AG08396 (cell line): ENCODE measurements around the gene FBXO42.
"Not testable (repeated sequence)": the region's sequence is repeated elsewhere in the genome, so short reads cannot be mapped to it uniquely, and the experiment has no call there.

ENCODE experiments used
- DNase-seq: peaks from one replicate; pipeline ENCODE4 v3.0.0; 2012; ENCODE audit warnings: low spot score, mixed read lengths

Gene FBXO42

GRCh38 chr1:16372535-16373285 lies 20.4 kb upstream of the FBXO42 start:
- DNase-seq: no peak

GRCh38 chr1:16371725-16372124 lies 19.4 kb upstream of the FBXO42 start:
- DNase-seq: no peak

- DNase-seq: no peak
Observed at GRCh38 chr1:16369821-16370220, 17.5 kb upstream of the FBXO42 start.

GRCh38 chr1:16367968-16368890 lies 15.9 kb upstream of the FBXO42 start:
- DNase-seq: no peak

- DNase-seq: peak; percentile 84
Observed at GRCh38 chr1:16367258-16367967, 15.1 kb upstream of the FBXO42 start.

GRCh38 chr1:16366722-16367257 lies 14.5 kb upstream of the FBXO42 start, which contains the start of gene SZRD1:
SZRD1 (plus strand) TSS chr1:16367242; CDS start chr1:16367258, 16 bp downstream.
- DNase-seq: peak; percentile 95

GRCh38 chr1:16365146-16365498 lies 12.8 kb upstream of the FBXO42 start:
- not testable (repeated sequence) for DNase-seq

GRCh38 chr1:16356867-16357266 lies 4.6 kb upstream of the FBXO42 start:
- DNase-seq: no peak

- DNase-seq: no peak
Observed at GRCh38 chr1:16354619-16355018, 2.3 kb upstream of the FBXO42 start.

GRCh38 chr1:16352842-16353535 lies 709 bp upstream of the FBXO42 start:
- DNase-seq: no peak

- DNase-seq: no peak
Observed at GRCh38 chr1:16351456-16351993, 755 bp downstream of the FBXO42 start.

GRCh38 chr1:16349847-16350406 lies 2.4 kb downstream of the FBXO42 start:
- DNase-seq: no peak

GRCh38 chr1:16348414-16349182 lies 3.7 kb downstream of the FBXO42 start:
- DNase-seq: peak; percentile 65

- DNase-seq: not testable (repeated sequence)
Observed at GRCh38 chr1:16343276-16343675, 9.0 kb downstream of the FBXO42 start.

GRCh38 chr1:16342331-16343062 lies 9.8 kb downstream of the FBXO42 start:
- DNase-seq: no peak

GRCh38 chr1:16340673-16341072 lies 11.6 kb downstream of the FBXO42 start:
- no peak for DNase-seq

GRCh38 chr1:16338961-16339360 lies 13.3 kb downstream of the FBXO42 start:
- DNase-seq: no peak

GRCh38 chr1:16334655-16335340 lies 17.5 kb downstream of the FBXO42 start:
- no peak for DNase-seq
